Endothelial cell of umbilical vein (primary cell): ENCODE measurements around the gene NUAK1. TPM values are rescaled to one million over a fixed set of nuclear protein-coding genes. Genes with fewer than 3 reads are reported as not detected.

Experiments used
- BruUV-seq: library from RNA; stranded (reverse); fragments of 400-500 nt; replicated peaks from 2 replicates; lab custom pipeline; 2021; lab: Mats Ljungman, UMichigan
- CTCF ChIA-PET: fragments of 300-600, 350-600 bp; sonication (Branson Sonifier 250); formaldehyde crosslinking; loops from one replicate; lab custom pipeline; 2021; ENCODE audit warnings: antibody characterized with exemption, inconsistent platforms; lab: Charles Lee
- POLR2A ChIA-PET: fragments of 300-600, 350-600 bp; sonication (Branson Sonifier 250); formaldehyde crosslinking; loops from one replicate; lab custom pipeline; 2021; ENCODE audit warnings: antibody characterized with exemption, inconsistent platforms; lab: Charles Lee
- DNase-seq: peaks from one replicate; pipeline ENCODE4 v3.0.0-alpha.2; 2011; ENCODE audit warnings: low read depth, low spot score
- FAIRE-seq: peaks from 2 replicates; lab custom pipeline; 2011; peaks lifted over from hg19 to GRCh38; lab: Jason Lieb, UNC
- H2AFZ ChIP-seq: 2 replicates; pipeline ENCODE4 v1.6.0; 2012; ENCODE audit warnings: low read depth, low read length, control low read depth, inconsistent platforms
- H3K27ac ChIP-seq: 2 replicates; pipeline ENCODE4 v1.5.1; 2011; ENCODE audit warnings: low read depth, mild to moderate bottlenecking, control low read depth, low read length, moderate library complexity; ENCODE audit not compliant: insufficient read depth
- H3K27me3 ChIP-seq, 2 experiments: 2 replicates each; pipeline versions ENCODE4 v1.6.0 to v1.6.1; 2011; ENCODE audit warnings: low read length in 2 of 2, mixed read lengths in 1 of 2; ENCODE audit not compliant: control insufficient read depth in 2 of 2, insufficient read depth in 2 of 2
- H3K36me3 ChIP-seq, 2 experiments: 2 replicates in 1 of 2; 3 replicates in 1 of 2; pipeline ENCODE4 v1.5.1; 2011; ENCODE audit warnings: low read length in 2 of 2, mild to moderate bottlenecking in 1 of 2, moderate library complexity in 1 of 2; ENCODE audit not compliant: control insufficient read depth in 2 of 2, insufficient read depth in 2 of 2; ENCODE audit errors: extremely low read depth in 1 of 2
- H3K4me1 ChIP-seq: 3 replicates; pipeline ENCODE4 v1.5.1; 2011; ENCODE audit warnings: mild to moderate bottlenecking, low read length; ENCODE audit not compliant: control insufficient read depth, insufficient read depth; ENCODE audit errors: extremely low read depth
- H3K4me2 ChIP-seq: 2 replicates; pipeline ENCODE4 v1.6.1; 2011; ENCODE audit warnings: low read length, control low read depth, mixed read lengths; ENCODE audit not compliant: insufficient read depth
- H3K4me3 ChIP-seq, 3 experiments: fragments of 200-600 bp in 1 of 3; sonication (generic), shearing (Covaris generic) in 1 of 3; replicated peaks in 1 of 3; 2 replicates each; pipeline ENCODE4 v1.5.1; 2011 to 2016; ENCODE audit warnings: control low read depth in 3 of 3, low read length in 3 of 3, mild to moderate bottlenecking in 2 of 3, inconsistent platforms in 1 of 3, low read depth in 1 of 3, moderate library complexity in 1 of 3; ENCODE audit not compliant: insufficient read depth in 1 of 3
- H3K79me2 ChIP-seq: 2 replicates; pipeline ENCODE4 v1.6.0; 2012; ENCODE audit warnings: low read length, inconsistent platforms; ENCODE audit not compliant: control insufficient read depth, insufficient read depth
- H3K9ac ChIP-seq: replicated peaks from 2 replicates; pipeline ENCODE3; 2011; ENCODE audit warnings: low read length, control low read depth; ENCODE audit not compliant: insufficient read depth; ENCODE audit errors: extremely low read depth
- H3K9me1 ChIP-seq: replicated peaks from 3 replicates; pipeline ENCODE4 v1.6.0; 2011; ENCODE audit warnings: mild to moderate bottlenecking, low read length; ENCODE audit not compliant: control insufficient read depth, insufficient read depth; ENCODE audit errors: extremely low read depth
- H3K9me3 ChIP-seq: replicated peaks from 2 replicates; pipeline ENCODE4 v1.5.1; 2012; ENCODE audit warnings: low read length, inconsistent platforms; ENCODE audit not compliant: control insufficient read depth, insufficient read depth
- H4K20me1 ChIP-seq: replicated peaks from 2 replicates; pipeline ENCODE3; 2011; ENCODE audit warnings: mild to moderate bottlenecking, low read length; ENCODE audit not compliant: control insufficient read depth, insufficient read depth; ENCODE audit errors: extremely low read depth
- EZH2 ChIP-seq: IDR thresholded peaks from 2 replicates; pipeline ENCODE4 v1.6.1; 2012; ENCODE audit warnings: borderline replicate concordance, low read depth, mild to moderate bottlenecking, moderate library complexity, low read length, inconsistent platforms; ENCODE audit not compliant: severe bottlenecking
- FOS ChIP-seq: IDR thresholded peaks from 2 replicates; pipeline ENCODE4 v1.6.1; 2011; ENCODE audit warnings: mild to moderate bottlenecking, low read length, moderate library complexity, borderline replicate concordance; ENCODE audit not compliant: insufficient read depth
- GATA2 ChIP-seq: IDR thresholded peaks from 2 replicates; pipeline ENCODE4 v1.7.0; 2011; ENCODE audit warnings: low read depth, mild to moderate bottlenecking, moderate library complexity, mixed read lengths, low read length; ENCODE audit not compliant: insufficient read length, insufficient read depth
- JUN ChIP-seq: IDR thresholded peaks from 2 replicates; pipeline ENCODE4 v1.6.1; 2011; ENCODE audit warnings: borderline replicate concordance, low read depth; ENCODE audit not compliant: insufficient read length, insufficient read depth
- MYC ChIP-seq: IDR thresholded peaks from one replicate; pipeline ENCODE4 v1.6.1; 2011; ENCODE audit warnings: mild to moderate bottlenecking, low read depth, low read length
- POLR2A ChIP-seq: IDR thresholded peaks from 2 replicates; pipeline ENCODE4 v1.6.1; 2012; ENCODE audit warnings: low read depth, mild to moderate bottlenecking, control low read depth, low read length
- POLR2AphosphoS5 ChIP-seq: IDR thresholded peaks from 2 replicates; pipeline ENCODE4 v1.6.1; 2012; ENCODE audit warnings: low read depth, mild to moderate bottlenecking, control low read depth, low read length, moderate library complexity; ENCODE audit not compliant: insufficient read depth
- dilution Hi-C: fragments of 300-500 bp; cut with MboI; formaldehyde crosslinking; loops from one replicate; pipeline ENCODE4 v1.15.0; 2019; ENCODE audit warnings: low sequenced_read_pairs; ENCODE audit not compliant: extremely low pct_ligation_motif_present
- intact Hi-C: fragments of 100-400 bp; cut with micrococcal nuclease; formaldehyde crosslinking; loops from one replicate; pipeline ENCODE4 v1.10.0; 2022
- polyA plus RNA-seq, 4 experiments: library from polyadenylated mRNA; depleted of rRNA in 3 of 4; stranded (reverse) in 3 of 4; unstranded in 1 of 4; fragments of >200 nt; gene quantifications; 2 replicates each; pipeline versions ENCODE4 v1.2.1 to v1.2.3, GENCODE V29; 2011 to 2012; ENCODE audit warnings: missing spikeins in 1 of 4
- total RNA-seq: library from RNA; stranded (reverse); gene quantifications from 2 replicates; pipeline ENCODE4 v1.2.3, GENCODE V29; 2021
- TF ChIP-seq, protein P1 (sequence below): IDR thresholded peaks from 2 replicates; pipeline ENCODE4 v1.6.1; 2011; ENCODE audit not compliant: insufficient read depth, insufficient read length
- TF ChIP-seq, protein P2 (sequence below), 2 donors: IDR thresholded peaks; 1 replicate in 1 of 2; 2 replicates in 1 of 2; pipeline ENCODE4 v1.5.1; 2011; ENCODE audit warnings: low read length in 2 of 2, mild to moderate bottlenecking in 2 of 2, moderate library complexity in 2 of 2, control low read depth in 1 of 2, inconsistent platforms in 1 of 2, low read depth in 1 of 2; ENCODE audit not compliant: insufficient read depth in 1 of 2; ENCODE audit errors: extremely low read depth in 1 of 2

Gene NUAK1
- total and polyA plus RNA-seq, 2 donors (not counting 3 experiments of a cell fraction or from before 2014, with no cell fraction given) = 34.2 to 39.7 TPM

DNA sequence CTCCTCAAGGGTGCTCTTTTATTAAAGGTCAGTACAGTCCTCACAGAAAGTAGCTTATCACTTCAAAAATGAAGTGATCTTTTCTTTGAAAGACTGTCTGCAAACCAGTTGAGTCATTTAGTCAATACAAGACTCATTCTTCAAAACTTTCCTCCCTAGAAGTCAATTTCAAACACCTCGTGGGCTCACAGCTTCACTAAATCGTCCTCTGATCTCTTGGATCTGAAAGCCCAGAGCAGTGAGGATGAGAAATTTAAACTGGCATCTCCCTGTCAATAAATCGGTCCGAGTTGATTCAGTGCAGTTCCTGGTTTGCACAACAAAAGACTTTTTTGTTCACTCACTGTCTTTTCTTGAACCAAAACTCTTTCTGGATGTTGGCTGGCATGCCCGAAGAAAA lies 44.5 kb downstream of the NUAK1 start:
- Histone ChIP-seq H3K79me2 (no peaks in the 10 kb centered on the region), H3K4me2 (no peak overlapping the region), H3K27me3 (no peaks in the 10 kb centered on the region), H2AFZ (no peak overlapping the region), H3K9me1 (no peaks in the 10 kb centered on the region), H3K9me3 (no peaks in the 10 kb centered on the region), H3K36me3 (peaks cover 0 to 19% of the 10 kb centered on the region in 2 experiments), H3K4me3 (no peak overlapping the region), H3K9ac (no peak overlapping the region), H3K4me1 (peaks cover 36% of the 10 kb centered on the region), H3K27ac (no peak overlapping the region), H4K20me1 (peaks cover 5% of the 10 kb centered on the region)
- ChIA-PET POLR2A (no interaction called here), CTCF (interaction anchor here (1.0 kb wide), 1 partner anchor 12 kb away, joined by 4 read pairs; no protein-coding TSS in a partner anchor)
- FAIRE-seq (no peak), DNase-seq (no peak)
- dilution Hi-C loops = no loop called here
- no TSS peak for BruUV-seq
- TF ChIP-seq EZH2 (no peak), JUN (no peak), POLR2A (no peak), POLR2AphosphoS5 (no peak), GATA2 (no peak), MYC (no peak)
- TF ChIP-seq, protein P1, sequence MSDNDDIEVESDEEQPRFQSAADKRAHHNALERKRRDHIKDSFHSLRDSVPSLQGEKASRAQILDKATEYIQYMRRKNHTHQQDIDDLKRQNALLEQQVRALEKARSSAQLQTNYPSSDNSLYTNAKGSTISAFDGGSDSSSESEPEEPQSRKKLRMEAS = no peak
- intact Hi-C loops = loop anchor here (5.0 kb wide), 1 partner anchor 162 kb away; no protein-coding TSS in a partner anchor

DNA sequence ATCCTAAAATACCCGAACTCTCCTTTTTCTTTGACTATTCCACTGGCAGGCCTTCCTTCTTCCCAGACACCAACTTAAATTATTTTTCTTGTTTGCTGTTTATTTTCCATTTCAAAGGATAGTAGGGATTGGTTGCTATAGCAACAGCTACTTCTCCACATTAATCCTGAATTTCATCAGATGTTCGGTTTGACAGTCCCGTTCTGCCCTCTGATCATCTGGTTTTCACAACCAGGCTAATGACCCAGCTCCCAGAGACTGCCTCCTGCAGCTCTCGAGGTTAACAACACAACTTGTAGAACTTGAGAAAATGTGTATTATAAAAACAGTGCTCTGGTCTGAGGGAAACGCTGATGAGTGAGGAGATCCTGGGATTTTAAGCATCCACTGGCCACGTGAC lies 45.5 kb downstream of the NUAK1 start:
- Histone ChIP-seq H3K4me2 (no peak overlapping the region), H3K27ac (no peak overlapping the region), H3K79me2 (no peaks in the 10 kb centered on the region), H3K27me3 (no peaks in the 10 kb centered on the region), H3K36me3 (peaks cover 0 to 19% of the 10 kb centered on the region in 2 experiments), H3K9me3 (no peaks in the 10 kb centered on the region), H4K20me1 (peaks cover 5% of the 10 kb centered on the region), H3K9me1 (no peaks in the 10 kb centered on the region), H3K4me1 (peaks cover 36% of the 10 kb centered on the region), H2AFZ (no peak overlapping the region), H3K9ac (no peak overlapping the region), H3K4me3 (no peak overlapping the region)
- no peak for DNase-seq
- POLR2A ChIA-PET = no interaction called here
- FAIRE-seq = no peak
- BruUV-seq = no TSS peak
- CTCF ChIA-PET = interaction anchor here (0.7 kb wide), 1 partner anchor 16 kb away, joined by 3 read pairs; no protein-coding TSS in a partner anchor
- intact Hi-C loops = loop anchor here (5.0 kb wide), 1 partner anchor 161 kb away; no protein-coding TSS in a partner anchor
- dilution Hi-C loops = no loop called here
- TF ChIP-seq MYC (no peak), JUN (no peak), GATA2 (no peak), FOS (no peak), EZH2 (no peak), POLR2A (no peak), POLR2AphosphoS5 (no peak)
- TF ChIP-seq, protein P1 = no peak
- TF ChIP-seq, protein P2, sequence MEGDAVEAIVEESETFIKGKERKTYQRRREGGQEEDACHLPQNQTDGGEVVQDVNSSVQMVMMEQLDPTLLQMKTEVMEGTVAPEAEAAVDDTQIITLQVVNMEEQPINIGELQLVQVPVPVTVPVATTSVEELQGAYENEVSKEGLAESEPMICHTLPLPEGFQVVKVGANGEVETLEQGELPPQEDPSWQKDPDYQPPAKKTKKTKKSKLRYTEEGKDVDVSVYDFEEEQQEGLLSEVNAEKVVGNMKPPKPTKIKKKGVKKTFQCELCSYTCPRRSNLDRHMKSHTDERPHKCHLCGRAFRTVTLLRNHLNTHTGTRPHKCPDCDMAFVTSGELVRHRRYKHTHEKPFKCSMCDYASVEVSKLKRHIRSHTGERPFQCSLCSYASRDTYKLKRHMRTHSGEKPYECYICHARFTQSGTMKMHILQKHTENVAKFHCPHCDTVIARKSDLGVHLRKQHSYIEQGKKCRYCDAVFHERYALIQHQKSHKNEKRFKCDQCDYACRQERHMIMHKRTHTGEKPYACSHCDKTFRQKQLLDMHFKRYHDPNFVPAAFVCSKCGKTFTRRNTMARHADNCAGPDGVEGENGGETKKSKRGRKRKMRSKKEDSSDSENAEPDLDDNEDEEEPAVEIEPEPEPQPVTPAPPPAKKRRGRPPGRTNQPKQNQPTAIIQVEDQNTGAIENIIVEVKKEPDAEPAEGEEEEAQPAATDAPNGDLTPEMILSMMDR (IDR thresholded peaks at IDR 0.05; ENCODE audit: extremely low read depth in 1 of 2, insufficient read depth in 1 of 2, low read depth in 1 of 2, low read length in 2 of 2) = no peak
